Sciatic nerve (tissue), 2 donors: Measurements from ENCODE around the gene RAB3GAP1. TPM values are rescaled to one million over a fixed set of nuclear protein-coding genes. Genes with fewer than 3 reads are reported as not detected.
"Not testable (repeated sequence)": the region's sequence is repeated elsewhere in the genome, so short reads cannot be mapped to it uniquely, and the experiment has no call there.

Source experiments
- ATAC-seq: fragments of 200-7000 bp; cut with Tn5 transposase; one replicate; pipeline ENCODE4 v1.9.1; 2020; ENCODE audit warnings: mild to moderate bottlenecking, moderate library complexity
- DNase-seq: peaks from one replicate; pipeline ENCODE4 v3.0.0-alpha.2; 2020; ENCODE audit warnings: low spot score
- intact Hi-C: fragments of 100-400 bp; cut with DNase I; formaldehyde crosslinking; loops from one replicate; pipeline ENCODE4 v1.14.2; 2022
- total RNA-seq: library from RNA; stranded (reverse); fragmentation: NEBNext Ultra II Directional; extraction: Animal tissue kit (Norgen Biotek cat#: 25700); gene quantifications from one replicate; pipeline ENCODE4 v1.2.1, GENCODE V29; 2021
- donor health status: DM: no; HTN: no; CAD: no.
- donor health status: DM: no; HTN: no; CAD: no.

The RAB3GAP1 gene
- 50.3 TPM for total RNA-seq

DNA sequence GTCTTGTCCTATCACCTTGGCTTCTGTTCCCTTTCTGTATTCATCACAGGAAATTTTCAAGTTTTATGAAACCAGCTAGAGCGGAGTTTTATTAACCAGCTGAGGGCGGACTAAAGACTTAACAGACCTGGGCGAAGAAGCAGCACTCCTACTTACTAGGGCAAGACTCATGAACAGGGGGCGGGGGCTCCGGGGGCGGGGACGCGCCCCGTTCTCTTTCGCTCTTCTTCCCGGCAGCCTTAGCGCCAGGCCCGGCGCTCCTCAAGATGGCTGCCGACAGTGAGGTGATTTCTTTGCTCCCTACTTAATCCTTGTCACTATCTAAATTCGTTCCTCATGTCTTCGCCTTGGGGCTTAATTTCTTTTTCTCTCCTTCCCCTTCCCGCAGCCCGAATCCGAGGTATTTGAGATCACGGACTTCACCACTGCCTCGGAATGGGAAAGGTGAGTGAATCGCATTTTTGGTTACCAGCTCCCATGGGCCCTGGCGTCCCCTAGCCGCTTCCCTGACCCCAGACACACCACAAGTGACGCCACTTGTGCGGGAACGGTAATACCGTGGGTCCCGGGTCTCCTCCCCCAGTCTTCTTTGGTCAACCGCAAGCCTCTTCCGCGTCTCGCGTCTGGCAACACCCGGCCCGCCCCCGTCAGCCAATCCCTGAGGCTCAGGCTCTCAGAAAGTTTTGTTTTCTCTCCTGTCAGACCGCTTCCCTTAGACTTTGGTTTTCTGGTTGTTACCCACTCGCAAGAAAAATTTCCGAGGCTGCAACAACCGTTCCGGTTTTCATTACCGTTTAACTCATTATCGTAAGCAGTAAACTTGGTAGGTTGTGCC, at the start of gene RAB3GAP1:
RAB3GAP1 (plus strand) TSS at position 251 of the 835 bp plus-strand sequence; CDS start at position 267, 16 bp downstream.
- DNase-seq (peak; percentile 77), ATAC-seq (peak; percentile 97)
- intact Hi-C loops: no loop called here

DNA sequence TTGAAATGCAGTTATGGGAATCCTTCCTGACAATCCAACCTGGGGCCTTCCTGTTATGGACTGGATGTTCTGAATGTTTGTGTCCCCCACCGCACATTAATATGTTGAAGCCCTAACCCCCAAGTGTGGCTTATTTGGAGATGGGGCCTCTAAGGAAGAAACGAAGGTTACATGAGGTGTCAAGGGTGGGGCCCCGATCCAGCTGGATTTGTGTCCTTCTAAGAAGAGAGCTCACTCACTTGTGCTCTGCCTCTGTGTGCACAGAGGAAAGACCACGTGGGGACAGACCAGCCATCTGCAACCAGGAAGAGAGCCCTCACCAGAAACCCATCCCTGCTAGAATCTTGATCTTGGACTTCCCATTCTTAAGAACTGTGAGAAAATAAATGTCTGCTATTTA, 49.3 kb upstream of the RAB3GAP1 start:
- intact Hi-C loops: loop anchor here (10.0 kb wide), 1 partner anchor 592 kb away; no protein-coding TSS in a partner anchor
- ATAC-seq (no peak), DNase-seq (no peak)

- peak; percentile 95 for ATAC-seq
- DNase-seq: peak; percentile 81
- intact Hi-C loops: loop anchor here (10.0 kb wide), 1 partner anchor 591 kb away; no protein-coding TSS in a partner anchor
Observed at GRCh38 chr2:135004005-135004746, 47.9 kb upstream of the RAB3GAP1 start.

DNA sequence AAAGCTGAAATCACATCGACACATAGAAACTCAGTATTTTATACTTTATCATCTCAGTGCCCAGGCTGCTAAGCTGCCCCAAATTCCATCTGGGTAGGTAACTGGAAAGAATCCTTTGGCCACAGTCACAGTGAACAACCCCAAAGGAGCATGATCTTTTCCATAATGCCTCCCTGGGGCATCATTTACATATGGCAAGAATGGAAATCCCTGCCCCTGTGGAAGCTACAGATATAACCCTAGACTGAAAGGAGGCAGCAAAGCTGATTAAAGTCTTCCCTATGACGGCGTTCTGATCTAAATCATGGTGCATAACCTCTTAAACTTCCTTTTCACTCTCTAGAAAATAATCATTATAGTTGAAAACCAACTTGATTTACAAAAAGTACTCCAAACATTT, 46.3 kb upstream of the RAB3GAP1 start:
- no peak for ATAC-seq
- DNase-seq: no peak
- intact Hi-C loops: loop anchor here (10.0 kb wide), 1 partner anchor 589 kb away; no protein-coding TSS in a partner anchor

DNA sequence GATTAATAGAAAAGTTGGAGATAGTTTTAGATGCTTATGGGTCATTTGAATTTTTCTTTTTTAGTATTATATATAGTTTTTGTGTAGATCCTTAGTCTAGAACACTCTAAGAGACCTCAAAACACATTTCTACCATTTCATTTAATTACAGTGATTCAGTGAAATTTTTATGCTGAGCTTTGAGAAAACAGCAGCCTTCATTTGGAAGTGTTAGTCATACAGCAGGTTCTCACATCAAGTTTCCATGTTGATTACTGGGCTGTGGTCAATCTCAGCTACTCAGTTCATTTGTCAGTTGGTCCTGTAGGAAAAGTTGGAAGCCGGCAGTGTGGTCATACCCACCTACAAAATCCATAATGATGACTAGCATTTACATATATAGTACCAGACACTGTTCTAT, 42.8 kb upstream of the RAB3GAP1 start:
- ATAC-seq (no peak), DNase-seq (no peak)
- intact Hi-C loops: loop anchor here (10.0 kb wide), 1 partner anchor 585 kb away; no protein-coding TSS in a partner anchor

DNA sequence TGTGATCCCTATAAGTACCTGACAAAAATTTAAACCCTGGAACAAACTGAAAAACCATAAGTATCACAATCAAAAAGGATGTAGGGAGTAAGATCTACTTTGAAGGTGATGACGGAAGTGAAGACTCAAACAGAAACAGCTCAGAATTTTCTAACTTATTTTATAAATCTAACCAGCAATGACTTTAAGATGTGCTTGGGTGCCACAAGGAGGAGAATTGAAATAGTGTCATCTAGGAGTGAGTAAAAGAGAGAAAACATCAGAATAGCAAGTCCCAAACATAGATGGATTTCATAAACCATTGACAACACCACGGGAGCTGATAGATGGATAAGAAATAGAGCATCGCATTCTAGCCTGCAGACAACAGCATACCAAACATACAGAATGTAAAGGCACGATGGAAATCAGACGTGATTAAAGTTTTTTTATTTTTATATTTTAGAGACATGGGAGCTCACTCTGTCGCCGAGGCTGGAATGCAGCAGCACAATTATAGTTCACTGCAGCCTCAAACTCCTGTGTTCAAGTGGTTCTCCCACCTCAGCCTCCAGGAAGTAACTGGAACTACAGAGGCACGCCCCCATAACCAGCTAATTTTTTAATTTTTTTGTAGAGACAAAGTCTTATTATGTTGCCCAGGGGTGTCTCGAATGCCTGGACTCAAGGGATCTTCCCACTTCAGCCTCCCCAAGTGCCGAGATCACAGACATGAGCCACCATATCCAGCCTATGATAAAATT, 41.7 kb upstream of the RAB3GAP1 start:
- DNase-seq (no peak), ATAC-seq (no peak)
- intact Hi-C loops: no loop called here

DNA sequence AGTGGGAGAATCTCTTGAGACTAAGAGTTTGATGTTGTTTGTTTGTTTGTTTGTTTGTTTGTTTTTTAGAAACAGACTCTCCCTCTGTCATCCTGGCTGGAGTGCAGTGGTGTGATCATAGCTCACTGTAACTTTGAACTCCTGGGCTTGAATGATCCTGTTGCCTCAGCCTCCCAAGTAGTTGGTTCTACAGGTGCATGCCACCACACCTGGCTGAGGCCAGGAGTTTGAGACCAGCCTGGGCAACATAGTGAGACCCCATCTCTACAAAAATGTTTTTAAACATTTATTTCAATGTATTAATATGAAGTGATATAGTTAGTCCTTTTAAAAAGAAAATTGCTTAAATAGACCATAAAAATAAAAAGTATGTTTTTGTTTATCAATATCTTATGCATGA, 40.5 kb upstream of the RAB3GAP1 start:
- ATAC-seq (no peak), DNase-seq (no peak)
- intact Hi-C loops: no loop called here

- intact Hi-C loops: no loop called here
Observed at GRCh38 chr2:135021618-135022017, 30.5 kb upstream of the RAB3GAP1 start.

DNA sequence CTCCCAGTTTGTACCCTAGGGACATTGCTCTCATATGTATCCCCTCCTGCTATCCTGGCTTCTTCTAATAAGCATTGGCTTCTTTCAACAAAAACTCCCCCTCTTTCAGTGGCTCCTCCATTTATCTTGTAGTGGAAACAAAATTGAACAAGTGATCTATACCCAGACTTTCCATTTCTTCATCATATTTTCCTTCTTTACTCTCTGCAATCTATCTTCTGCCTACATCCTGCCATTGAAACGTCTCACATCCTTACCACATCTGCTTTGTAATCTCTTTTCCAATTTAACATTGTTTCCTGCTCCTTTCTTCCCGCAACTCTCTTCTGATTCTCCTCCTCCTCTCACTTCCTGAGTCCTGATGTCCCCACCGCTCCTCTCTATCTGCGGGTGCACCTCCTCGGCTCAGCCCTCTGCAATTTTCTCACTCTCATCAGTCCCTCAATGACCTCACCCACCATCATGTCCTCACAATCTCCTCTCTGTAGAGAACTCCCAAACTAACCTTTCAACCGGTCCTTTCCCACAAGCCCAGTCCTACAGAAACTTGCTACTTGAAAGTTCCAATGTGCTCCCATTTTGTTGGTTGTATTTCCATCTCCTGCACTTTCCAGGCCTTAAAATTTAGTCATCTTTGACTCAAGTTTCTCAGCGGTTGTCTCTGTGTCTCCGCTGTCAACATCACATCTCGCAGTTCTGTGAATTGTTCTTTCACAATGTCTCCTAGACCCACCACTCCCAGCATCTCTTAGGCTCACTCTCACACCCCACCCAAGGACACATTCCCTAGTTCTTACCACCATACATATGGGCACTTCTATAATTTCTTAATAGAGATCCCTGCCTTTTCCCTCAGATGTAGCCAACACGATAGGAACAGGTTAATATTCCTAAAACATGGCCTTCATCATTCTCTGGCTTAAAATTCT, 28.9 kb upstream of the RAB3GAP1 start:
- no peak for DNase-seq
- intact Hi-C loops: no loop called here
- ATAC-seq: no peak

More at GRCh38 chr2:135021618-135022017, 30.5 kb upstream of the RAB3GAP1 start:
- ATAC-seq (no peak), DNase-seq (no peak)

GRCh38 chr2:135023886-135024485, 28.1 kb upstream of the RAB3GAP1 start:
- DNase-seq (no peak), ATAC-seq (no peak)
- intact Hi-C loops: no loop called here

DNA sequence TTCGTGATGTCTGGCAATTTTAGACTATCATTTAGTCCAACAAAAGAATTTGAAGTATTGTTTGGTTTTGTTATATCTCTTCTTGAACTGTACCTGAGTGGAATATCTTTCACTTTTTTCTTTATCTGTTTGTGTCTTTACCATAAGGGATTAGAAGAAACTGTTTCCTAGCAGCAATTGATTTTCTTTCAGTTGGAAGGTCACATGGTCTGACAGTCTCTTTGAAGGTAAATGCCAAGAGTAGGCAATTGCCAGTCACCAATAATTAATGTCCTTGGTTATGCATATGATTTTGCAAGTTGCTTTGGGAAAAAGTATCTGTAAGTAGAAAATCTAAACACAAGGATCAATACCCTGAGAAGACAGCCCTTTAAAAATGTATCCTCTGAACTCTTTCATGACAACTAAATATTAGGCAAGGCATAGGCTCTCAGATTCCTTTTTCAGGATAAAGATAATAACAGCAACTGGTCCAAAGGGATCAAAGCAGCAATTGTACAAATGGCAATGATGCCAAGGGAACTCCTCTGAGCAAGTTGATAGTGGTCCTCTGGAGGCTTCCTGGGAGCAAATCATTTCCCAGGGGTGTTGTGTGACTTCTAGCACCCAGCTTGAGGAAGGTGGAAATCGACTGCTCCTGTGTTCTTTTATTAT, 22.5 kb upstream of the RAB3GAP1 start:
- no peak for ATAC-seq
- intact Hi-C loops: no loop called here
- no peak for DNase-seq

- intact Hi-C loops: no loop called here
- DNase-seq (no peak), ATAC-seq (no peak)
Observed at GRCh38 chr2:135030826-135031225, 21.3 kb upstream of the RAB3GAP1 start.

DNA sequence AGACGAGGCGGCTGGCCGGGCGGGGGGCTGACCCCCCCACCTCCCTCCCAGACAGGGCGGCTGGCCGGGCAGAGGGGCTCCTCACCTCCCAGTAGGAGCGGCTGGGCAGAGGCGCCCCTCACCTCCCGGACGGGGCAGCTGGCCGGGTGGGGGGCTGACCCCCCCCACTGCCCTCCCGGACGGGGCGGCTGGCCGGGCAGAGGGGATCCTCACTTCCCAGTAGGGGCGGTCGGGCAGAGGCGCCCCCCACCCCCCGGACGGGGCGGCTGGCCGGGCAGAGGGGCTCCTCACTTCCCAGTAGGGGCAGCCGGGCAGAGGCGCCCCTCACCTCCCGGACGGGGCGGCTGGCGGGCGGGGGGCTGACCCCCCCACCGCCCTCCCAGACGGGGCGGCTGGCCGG, 18.9 kb upstream of the RAB3GAP1 start:
- ATAC-seq, DNase-seq, intact Hi-C loops: not testable (repeated sequence)

DNA sequence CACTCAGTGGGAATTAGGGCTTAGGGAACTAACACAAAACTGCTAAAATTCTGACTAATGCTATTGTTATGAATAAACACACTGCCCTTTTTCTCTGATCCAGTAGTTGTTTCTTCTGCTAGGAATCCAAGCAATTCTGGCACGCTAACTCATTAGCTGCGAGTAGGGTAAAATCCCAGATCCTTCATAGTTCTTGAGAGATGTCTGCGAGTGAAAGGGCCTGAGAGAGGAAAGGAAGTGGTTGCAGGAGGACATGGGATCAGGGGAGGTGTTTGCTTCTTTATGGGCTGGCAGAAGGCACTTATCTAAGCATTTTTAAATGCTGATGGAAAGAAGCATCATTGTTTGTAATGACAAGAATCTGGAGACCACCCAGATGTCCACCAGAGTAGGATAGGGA, 14.3 kb upstream of the RAB3GAP1 start:
- no peak for ATAC-seq
- intact Hi-C loops: no loop called here
- no peak for DNase-seq

GRCh38 chr2:135043345-135043744, 8.7 kb upstream of the RAB3GAP1 start:
- no peak for DNase-seq
- intact Hi-C loops: no loop called here
- ATAC-seq: no peak

GRCh38 chr2:135047300-135047699, 4.8 kb upstream of the RAB3GAP1 start, which contains the start of gene MAP3K19:
MAP3K19 (minus strand) TSS chr2:135047447; CDS start chr2:135024647, 22,800 bp downstream.
- intact Hi-C loops: no loop called here
- DNase-seq (no peak), ATAC-seq (no peak)

DNA sequence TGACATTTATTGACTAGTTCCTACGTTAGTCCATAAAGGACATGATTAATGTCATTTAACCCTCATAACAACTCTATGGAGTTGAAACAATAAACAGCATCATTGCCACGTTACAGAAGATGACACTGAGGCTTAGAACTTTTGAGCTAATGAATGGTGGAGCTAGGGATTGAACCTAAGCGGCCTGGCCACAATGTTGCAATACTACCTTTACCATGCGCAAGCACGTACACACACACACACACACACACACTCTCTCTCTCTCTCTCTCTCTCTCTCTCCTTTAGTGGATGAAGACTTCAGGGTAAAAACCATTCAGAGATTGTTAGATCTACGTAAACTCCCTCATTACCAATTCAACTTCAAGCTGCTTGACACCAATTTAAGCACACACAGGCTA, 4.0 kb upstream of the RAB3GAP1 start:
- intact Hi-C loops: no loop called here
- no peak for DNase-seq
- no peak for ATAC-seq
